Keratinocyte (primary cell): ENCODE data around the gene CDH12. TPM values are rescaled to one million over a fixed set of nuclear protein-coding genes. Genes with fewer than 3 reads are reported as not detected.

Source experiments
- DNase-seq: peaks from one replicate; pipeline ENCODE4 v3.0.0-alpha.2; 2011; ENCODE audit warnings: low read depth, missing footprints, low spot score
- FAIRE-seq: peaks from 2 replicates; lab custom pipeline; 2011; peaks lifted over from hg19 to GRCh38; lab: Jason Lieb, UNC
- H2AFZ ChIP-seq: 2 replicates; pipeline ENCODE4 v1.6.0; 2012; ENCODE audit warnings: low read length, control low read depth, inconsistent platforms; ENCODE audit not compliant: control insufficient read depth
- H3K27ac ChIP-seq: 2 replicates; pipeline ENCODE4 v1.5.1; 2011; ENCODE audit warnings: low read length; ENCODE audit not compliant: control insufficient read depth, insufficient read depth
- H3K27me3 ChIP-seq: 3 replicates; pipeline ENCODE4 v1.6.0; 2011; ENCODE audit warnings: low read length; ENCODE audit not compliant: control insufficient read depth, insufficient read depth; ENCODE audit errors: extremely low read depth
- H3K36me3 ChIP-seq, 2 experiments: 2 replicates in 1 of 2; 3 replicates in 1 of 2; pipeline ENCODE4 v1.5.1; 2011; ENCODE audit warnings: low read length in 2 of 2, mild to moderate bottlenecking in 1 of 2; ENCODE audit not compliant: control insufficient read depth in 2 of 2, insufficient read depth in 2 of 2; ENCODE audit errors: extremely low read depth in 1 of 2
- H3K4me1 ChIP-seq: 3 replicates; pipeline ENCODE4 v1.5.1; 2011; ENCODE audit warnings: low read length; ENCODE audit not compliant: control insufficient read depth, insufficient read depth; ENCODE audit errors: extremely low read depth
- H3K4me2 ChIP-seq: 3 replicates; pipeline ENCODE4 v1.6.0; 2011; ENCODE audit warnings: low read depth, low read length; ENCODE audit not compliant: control insufficient read depth, insufficient read depth; ENCODE audit errors: extremely low read depth
- H3K4me3 ChIP-seq, 3 experiments: fragments of 200-600 bp in 1 of 3; sonication (generic) in 1 of 3; 2 replicates in 2 of 3; 3 replicates in 1 of 3; pipeline ENCODE4 v1.5.1; 2011 to 2016; ENCODE audit warnings: low read length in 3 of 3, mild to moderate bottlenecking in 3 of 3, control low read depth in 2 of 3, inconsistent platforms in 1 of 3, low read depth in 1 of 3, mixed read lengths in 1 of 3, mixed run types in 1 of 3, moderate library complexity in 1 of 3; ENCODE audit not compliant: control insufficient read depth in 2 of 3, insufficient read depth in 2 of 3; ENCODE audit errors: extremely low read depth in 1 of 3
- H3K79me2 ChIP-seq: 2 replicates; pipeline ENCODE4 v1.6.0; 2012; ENCODE audit warnings: low read length; ENCODE audit not compliant: control insufficient read depth, insufficient read depth
- H3K9ac ChIP-seq: 3 replicates; pipeline ENCODE4 v1.6.0; 2011; ENCODE audit warnings: low read length; ENCODE audit not compliant: control insufficient read depth, insufficient read depth; ENCODE audit errors: extremely low read depth
- H3K9me1 ChIP-seq: 3 replicates; pipeline ENCODE4 v1.6.0; 2011; ENCODE audit warnings: low read length; ENCODE audit not compliant: control insufficient read depth, insufficient read depth; ENCODE audit errors: extremely low read depth
- H3K9me3 ChIP-seq: 2 replicates; pipeline ENCODE4 v1.5.1; 2012; ENCODE audit warnings: low read depth, low read length; ENCODE audit not compliant: control insufficient read depth
- H4K20me1 ChIP-seq: 3 replicates; pipeline ENCODE4 v1.6.0; 2011; ENCODE audit warnings: low read length; ENCODE audit not compliant: control insufficient read depth, insufficient read depth; ENCODE audit errors: extremely low read depth
- EZH2 ChIP-seq: IDR thresholded peaks from one replicate; pipeline ENCODE4 v1.6.1; 2012; ENCODE audit warnings: inconsistent platforms, mild to moderate bottlenecking, low read length, moderate library complexity
- dilution Hi-C: fragments of 300-500 bp; cut with MboI; formaldehyde crosslinking; loops from one replicate; pipeline ENCODE4 v1.7.0; 2020; ENCODE audit warnings: low sequenced_read_pairs; ENCODE audit not compliant: extremely low pct_ligation_motif_present
- polyA plus RNA-seq, 5 experiments: library from polyadenylated mRNA; depleted of rRNA in 3 of 5; stranded (reverse) in 3 of 5; stranded (forward) in 1 of 5; unstranded in 1 of 5; fragments of >200 nt; gene quantifications; 1 replicate in 1 of 5; 2 replicates in 3 of 5; 3 replicates in 1 of 5; pipeline versions ENCODE4 v1.2.1 to v1.2.3, GENCODE V29; 2011 to 2012; ENCODE audit warnings: missing spikeins in 2 of 5, low read depth in 1 of 5, low replicate concordance in 1 of 5
- TF ChIP-seq, protein P1 (sequence below), 3 experiments: IDR thresholded peaks in 1 of 3; conservative IDR thresholded peaks in 1 of 3; optimal IDR thresholded peaks in 1 of 3; 2 replicates in 2 of 3; 3 replicates in 1 of 3; pipeline versions ENCODE3 to v1.5.1; 2011; ENCODE audit warnings: low read length in 3 of 3, mild to moderate bottlenecking in 3 of 3, moderate library complexity in 2 of 3, control low read depth in 1 of 3, inconsistent platforms in 1 of 3; ENCODE audit not compliant: insufficient read depth in 2 of 3; ENCODE audit errors: extremely low read depth in 1 of 3

CDH12 gene
- polyA plus RNA-seq, 1 donor (not counting 4 experiments of a cell fraction or from before 2014, with no cell fraction given), result not detected

DNA sequence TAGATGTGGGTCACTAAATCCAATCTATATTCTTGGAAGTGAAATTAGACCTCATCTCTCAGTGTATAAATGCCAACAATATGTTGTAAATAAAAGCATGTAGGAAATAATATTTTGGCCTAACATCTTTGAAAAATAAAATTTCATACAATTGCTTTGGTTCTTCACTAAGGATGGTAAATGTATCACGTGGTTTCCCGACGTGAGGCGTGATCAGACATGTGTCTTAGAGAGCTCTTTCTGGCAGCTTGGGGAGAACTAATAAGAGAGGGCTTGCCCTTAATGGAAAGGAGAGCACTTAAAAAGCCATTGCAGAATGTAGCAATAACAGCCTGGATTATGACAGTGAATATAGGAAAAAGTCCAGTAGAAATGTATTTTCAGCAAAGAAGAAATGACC is 602.6 kb downstream of the CDH12 start:
- H3K79me2 ChIP-seq, result no peaks in the 10 kb centered on the region
- dilution Hi-C loops, result no loop called here

GRCh38 chr5:22249209-22249729 is 603.9 kb downstream of the CDH12 start:
- DNase-seq (no peak), FAIRE-seq (no peak)
- no peak overlapping the region for H3K9ac ChIP-seq
- H4K20me1 ChIP-seq, result no peaks in the 10 kb centered on the region
- H3K4me2 ChIP-seq, result no peak overlapping the region
- no peaks in the 10 kb centered on the region for H3K36me3 ChIP-seq
- no peak overlapping the region for H3K27ac ChIP-seq
- no peak overlapping the region for H3K4me3 ChIP-seq
- H2AFZ ChIP-seq, result no peak overlapping the region
- dilution Hi-C loops, result no loop called here
- TF ChIP-seq, protein P1, sequence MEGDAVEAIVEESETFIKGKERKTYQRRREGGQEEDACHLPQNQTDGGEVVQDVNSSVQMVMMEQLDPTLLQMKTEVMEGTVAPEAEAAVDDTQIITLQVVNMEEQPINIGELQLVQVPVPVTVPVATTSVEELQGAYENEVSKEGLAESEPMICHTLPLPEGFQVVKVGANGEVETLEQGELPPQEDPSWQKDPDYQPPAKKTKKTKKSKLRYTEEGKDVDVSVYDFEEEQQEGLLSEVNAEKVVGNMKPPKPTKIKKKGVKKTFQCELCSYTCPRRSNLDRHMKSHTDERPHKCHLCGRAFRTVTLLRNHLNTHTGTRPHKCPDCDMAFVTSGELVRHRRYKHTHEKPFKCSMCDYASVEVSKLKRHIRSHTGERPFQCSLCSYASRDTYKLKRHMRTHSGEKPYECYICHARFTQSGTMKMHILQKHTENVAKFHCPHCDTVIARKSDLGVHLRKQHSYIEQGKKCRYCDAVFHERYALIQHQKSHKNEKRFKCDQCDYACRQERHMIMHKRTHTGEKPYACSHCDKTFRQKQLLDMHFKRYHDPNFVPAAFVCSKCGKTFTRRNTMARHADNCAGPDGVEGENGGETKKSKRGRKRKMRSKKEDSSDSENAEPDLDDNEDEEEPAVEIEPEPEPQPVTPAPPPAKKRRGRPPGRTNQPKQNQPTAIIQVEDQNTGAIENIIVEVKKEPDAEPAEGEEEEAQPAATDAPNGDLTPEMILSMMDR (optimal IDR thresholded peaks at IDR 0.05 in 1 of 3, IDR thresholded peaks at IDR 0.05 in 1 of 3, conservative IDR thresholded peaks at IDR 0.05 in 1 of 3; ENCODE audit: extremely low read depth in 1 of 3, insufficient read depth in 2 of 3, low read length in 3 of 3), result no peak
- TF ChIP-seq EZH2, result no peak
- no peaks in the 10 kb centered on the region for H3K27me3 ChIP-seq
- H3K4me1 ChIP-seq, result no peaks in the 10 kb centered on the region
- H3K79me2 ChIP-seq, result no peaks in the 10 kb centered on the region
- no peaks in the 10 kb centered on the region for H3K9me1 ChIP-seq
- no peaks in the 10 kb centered on the region for H3K9me3 ChIP-seq

More for the DNA sequence above, 602.6 kb downstream of the CDH12 start:
- no peaks in the 10 kb centered on the region for H3K27me3 ChIP-seq
- no peak overlapping the region for H2AFZ ChIP-seq
- no peak overlapping the region for H3K9ac ChIP-seq
- DNase-seq (no peak), FAIRE-seq (no peak)
- H3K9me1 ChIP-seq, result no peaks in the 10 kb centered on the region
- TF ChIP-seq EZH2, result no peak
- TF ChIP-seq, protein P1 (optimal IDR thresholded peaks at IDR 0.05 in 1 of 3, IDR thresholded peaks at IDR 0.05 in 1 of 3, conservative IDR thresholded peaks at IDR 0.05 in 1 of 3; ENCODE audit: extremely low read depth in 1 of 3, insufficient read depth in 2 of 3, low read length in 3 of 3), result no peak
- no peaks in the 10 kb centered on the region for H4K20me1 ChIP-seq
- H3K4me3 ChIP-seq, result no peak overlapping the region
- no peaks in the 10 kb centered on the region for H3K36me3 ChIP-seq
- no peak overlapping the region for H3K27ac ChIP-seq
- H3K4me2 ChIP-seq, result no peak overlapping the region
- H3K9me3 ChIP-seq, result no peaks in the 10 kb centered on the region
- H3K4me1 ChIP-seq, result no peaks in the 10 kb centered on the region
